SKM-1 treated with dmso at 0.1 percent for 144 hours (cell line): ENCODE measurements around the gene PLD1.
"Not testable (repeated sequence)": the region's sequence is repeated elsewhere in the genome, so short reads cannot be mapped to it uniquely, and the experiment has no call there.

ENCODE experiments used
- DNase-seq: peaks from one replicate; lab custom pipeline; 2025; ENCODE audit not compliant: unreplicated experiment; lab: John Stamatoyannopoulos, UW

Gene PLD1

GRCh38 chr3:171565481-171566058 is 244.7 kb downstream of the PLD1 start:
- DNase-seq = no peak

DNA sequence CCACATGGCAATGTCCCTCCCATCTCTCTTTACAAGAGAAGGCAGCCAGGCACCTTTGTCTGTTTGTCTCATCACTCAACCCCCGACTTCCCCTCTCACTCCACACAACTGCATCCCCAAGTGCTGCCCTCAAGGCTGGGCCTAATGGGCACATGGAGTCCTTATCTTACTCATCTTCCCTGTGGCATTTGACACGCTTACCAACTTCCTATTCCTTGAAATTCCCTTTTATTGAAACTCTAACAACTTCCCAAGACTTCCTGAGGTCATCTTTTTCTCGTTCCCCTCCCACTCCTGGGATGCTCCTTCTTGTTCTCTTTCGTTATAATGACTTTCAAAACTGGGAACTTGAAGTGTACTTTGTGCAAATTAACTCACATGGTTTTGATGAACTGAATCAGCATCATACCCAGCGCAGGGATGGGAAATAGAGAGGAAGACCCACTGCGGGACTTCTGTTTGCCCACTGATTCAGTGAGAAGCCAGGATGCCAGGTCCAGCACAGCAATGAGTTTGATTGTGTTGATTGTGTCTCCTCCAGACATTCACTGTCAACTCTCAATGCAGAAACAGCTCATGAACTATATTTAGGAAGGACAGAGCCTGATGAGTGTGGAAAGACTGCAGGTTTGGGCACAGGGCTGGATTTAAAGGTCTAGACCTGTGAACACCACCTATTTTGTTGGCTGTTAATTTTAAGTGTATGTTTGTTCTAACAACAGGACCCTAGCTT is 245.4 kb downstream of the PLD1 start:
- DNase-seq = no peak

DNA sequence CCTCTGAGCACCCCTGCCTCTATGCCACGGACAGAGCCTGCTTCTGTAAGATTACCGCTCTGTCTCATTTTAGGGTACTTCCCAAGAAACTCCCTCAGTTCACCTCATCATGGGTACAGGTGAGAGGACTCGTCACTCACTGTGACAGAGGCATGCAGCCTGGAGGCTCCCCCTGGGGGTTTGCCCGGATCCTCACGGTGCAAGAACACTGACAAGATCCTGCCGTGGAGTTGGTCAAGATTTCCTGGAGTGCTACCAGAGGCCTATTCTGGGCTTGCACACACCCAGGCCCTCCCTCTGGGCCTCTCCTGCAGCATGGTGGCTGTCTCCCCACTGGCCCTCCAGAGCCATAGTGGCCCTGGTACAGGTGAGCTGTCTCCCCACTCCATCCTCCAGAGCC is 247.0 kb downstream of the PLD1 start:
- no peak for DNase-seq

GRCh38 chr3:171562459-171562858 is 247.8 kb downstream of the PLD1 start:
- not testable (repeated sequence) for DNase-seq

DNA sequence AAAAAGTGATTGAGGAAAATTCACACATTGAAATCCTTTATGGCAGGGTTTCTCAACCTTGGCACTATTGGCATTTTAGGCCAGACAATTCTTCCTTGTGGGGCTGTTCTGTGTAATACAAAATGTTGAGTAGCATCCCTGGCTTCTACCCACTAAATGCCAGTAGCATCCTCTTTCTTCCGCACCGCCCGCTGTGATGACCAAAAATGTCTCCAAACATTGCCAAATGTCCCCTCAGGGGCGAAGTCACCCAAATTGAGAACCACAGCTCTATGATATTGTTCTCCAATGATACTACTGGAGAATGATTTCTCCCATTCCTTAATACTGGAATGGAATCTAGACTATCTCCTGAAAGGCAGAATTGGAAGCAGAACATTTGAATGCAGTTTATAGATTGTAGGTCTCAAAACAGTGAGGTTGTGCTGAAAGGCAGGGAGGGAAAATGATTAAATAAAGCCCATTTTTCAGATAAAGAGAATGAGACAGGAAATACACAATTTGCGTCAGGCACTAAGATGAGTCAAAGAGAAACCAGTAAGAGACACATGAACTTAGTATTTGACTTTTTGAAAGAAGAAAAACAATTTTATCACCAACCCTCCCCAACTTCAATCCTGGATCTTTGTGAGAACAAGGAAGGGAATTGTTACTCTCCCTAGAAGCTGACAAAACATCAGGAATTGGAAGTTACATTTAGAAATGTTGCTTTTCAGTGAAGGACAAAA is 248.5 kb downstream of the PLD1 start:
- DNase-seq = no peak

GRCh38 chr3:171559586-171559985 is 250.7 kb downstream of the PLD1 start:
- DNase-seq = no peak

- DNase-seq = no peak
Observed at GRCh38 chr3:171558188-171558696, 252.0 kb downstream of the PLD1 start.

DNA sequence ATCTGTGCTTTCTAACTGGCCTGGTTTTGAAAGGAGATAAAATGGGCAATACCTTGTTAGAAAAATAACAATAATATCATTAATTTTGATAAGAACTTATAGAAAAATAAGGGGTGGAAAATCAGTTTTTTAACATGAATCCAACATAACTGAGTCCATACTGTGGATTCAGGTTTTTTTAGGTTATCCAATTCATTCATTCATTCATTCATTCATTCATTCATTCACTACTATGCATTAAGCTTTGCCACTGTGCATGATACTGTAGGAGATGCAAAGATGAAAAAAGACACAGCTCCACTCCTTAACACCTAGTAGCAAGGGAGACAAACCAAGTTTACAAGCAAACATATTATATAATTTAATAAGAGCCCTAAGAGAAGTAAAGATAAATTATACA is 253.1 kb downstream of the PLD1 start:
- DNase-seq = no peak

DNA sequence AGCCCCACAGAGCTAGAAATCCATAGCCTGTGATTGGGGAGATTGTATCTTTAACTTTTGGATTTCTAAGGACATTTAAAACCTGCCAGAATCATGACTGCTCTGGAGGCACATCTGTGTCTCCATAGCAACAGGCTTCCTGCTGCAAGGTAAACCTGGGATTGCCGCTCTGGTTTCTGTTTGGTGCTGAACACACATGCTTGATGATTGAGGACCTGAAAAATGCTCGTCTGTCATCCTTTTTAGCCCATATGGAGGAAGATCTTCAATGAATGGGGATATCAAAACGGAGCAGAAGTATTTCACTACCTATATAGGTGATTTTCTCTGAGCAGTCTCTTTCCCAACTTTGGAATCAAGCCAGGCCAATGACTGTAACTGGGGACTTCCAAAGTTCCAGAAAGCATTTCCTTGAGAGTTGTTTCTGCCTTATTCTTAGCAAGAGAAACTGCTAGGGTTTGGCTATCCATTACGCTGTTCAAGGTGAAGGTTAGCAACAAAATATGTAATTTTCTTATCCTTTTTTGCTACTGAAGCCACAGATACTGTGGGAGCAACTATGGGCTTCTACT is 253.6 kb downstream of the PLD1 start:
- DNase-seq = no peak

- no peak for DNase-seq
Observed at GRCh38 chr3:171556148-171556547, 254.1 kb downstream of the PLD1 start.

DNA sequence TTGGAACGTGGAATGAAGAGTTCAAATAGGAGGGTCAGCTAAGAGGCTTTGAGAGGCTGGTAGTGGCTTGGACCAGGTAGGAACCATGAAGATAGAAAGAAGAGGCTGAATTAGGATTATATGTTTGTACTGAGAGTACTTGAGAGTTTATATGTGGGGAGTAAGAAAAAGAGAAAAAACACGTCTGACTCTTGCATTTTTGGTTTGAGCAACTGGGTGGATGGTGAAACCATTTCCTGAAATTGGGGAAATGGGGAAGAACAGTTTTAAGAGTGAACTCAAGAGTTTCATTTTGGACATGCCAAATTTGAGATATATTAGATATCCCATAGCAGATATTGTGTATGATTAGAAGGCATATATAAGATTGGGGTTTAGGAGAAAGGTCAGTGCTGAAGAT is 257.2 kb downstream of the PLD1 start:
- peak; percentile 84 for DNase-seq

GRCh38 chr3:171552531-171552930 is 257.8 kb downstream of the PLD1 start:
- DNase-seq = no peak

- no peak for DNase-seq
Observed at GRCh38 chr3:171551296-171551695, 259.0 kb downstream of the PLD1 start.
